NCI-H1105 treated with DMSO at 0.1 percent for 48 hours (cell line): ENCODE results near the gene SPP1.
"Not testable (repeated sequence)": the region's sequence is repeated elsewhere in the genome, so short reads cannot be mapped to it uniquely, and the experiment has no call there.

Source experiments
- DNase-seq: peaks from one replicate; lab custom pipeline; 2025; lab: John Stamatoyannopoulos, UW

The SPP1 gene

GRCh38 chr4:87986508-87986907 lies 11.0 kb downstream of the SPP1 start:
- DNase-seq = no peak

- DNase-seq = no peak
These were observed 14.3 kb downstream of the SPP1 start for GRCh38 chr4:87989765-87990164.

GRCh38 chr4:87995435-87995834 lies 19.9 kb downstream of the SPP1 start:
- DNase-seq = no peak

- DNase-seq = not testable (repeated sequence)
These were observed 23.7 kb downstream of the SPP1 start for GRCh38 chr4:87999191-87999691.

GRCh38 chr4:88001871-88002270 lies 26.4 kb downstream of the SPP1 start:
- no peak for DNase-seq

GRCh38 chr4:88002786-88003185 lies 27.3 kb downstream of the SPP1 start:
- DNase-seq = no peak

GRCh38 chr4:88003261-88003660 lies 27.7 kb downstream of the SPP1 start:
- DNase-seq = no peak

- DNase-seq = no peak
These were observed 29.6 kb downstream of the SPP1 start for GRCh38 chr4:88005076-88005475.

GRCh38 chr4:88005946-88006345 lies 30.4 kb downstream of the SPP1 start:
- DNase-seq = no peak

GRCh38 chr4:88006956-88007303 lies 31.4 kb downstream of the SPP1 start:
- DNase-seq = peak; percentile 9

- peak; percentile 53 for DNase-seq
These were observed 32.0 kb downstream of the SPP1 start, which contains the start of gene PKD2 for GRCh38 chr4:88007304-88008121. Gene PKD2 (plus strand): TSS chr4:88007635. CDS start chr4:88007734, 99 bp downstream.

- DNase-seq = peak; percentile 34
These were observed 32.7 kb downstream of the SPP1 start for GRCh38 chr4:88008122-88008742.

GRCh38 chr4:88008743-88009171 lies 33.2 kb downstream of the SPP1 start:
- no peak for DNase-seq

GRCh38 chr4:88009871-88010270 lies 34.4 kb downstream of the SPP1 start:
- no peak for DNase-seq

GRCh38 chr4:88010966-88011365 lies 35.5 kb downstream of the SPP1 start:
- DNase-seq = no peak

- DNase-seq = no peak
These were observed 37.1 kb downstream of the SPP1 start for GRCh38 chr4:88012647-88013046.

GRCh38 chr4:88014386-88014905 lies 38.9 kb downstream of the SPP1 start:
- DNase-seq = no peak

GRCh38 chr4:88015659-88016295 lies 40.3 kb downstream of the SPP1 start:
- DNase-seq = no peak

- no peak for DNase-seq
These were observed 42.2 kb downstream of the SPP1 start for GRCh38 chr4:88017516-88018297.

- DNase-seq = no peak
These were observed 43.0 kb downstream of the SPP1 start for GRCh38 chr4:88018466-88018865.

GRCh38 chr4:88021824-88022223 lies 46.3 kb downstream of the SPP1 start:
- DNase-seq = no peak

GRCh38 chr4:88022289-88022688 lies 46.8 kb downstream of the SPP1 start:
- no peak for DNase-seq
